Liver (tissue), 3 donors: ENCODE results near the gene ABCA4.

Experiments used
- ATF3 ChIP-seq: IDR thresholded peaks from 2 replicates; pipeline ENCODE4 v1.6.1; 2016; ENCODE audit warnings: antibody characterized with exemption
- CTCF ChIP-seq: fragments of 150-350 bp; IDR thresholded peaks from 2 replicates; pipeline ENCODE4 v1.5.1; 2017; ENCODE audit warnings: improper control_type of control experiment, low read depth, low read length; ENCODE audit not compliant: missing input control
- GABPA ChIP-seq, 2 donors: IDR thresholded peaks in 1 of 2; conservative IDR thresholded peaks in 1 of 2; 2 replicates each; pipeline ENCODE4 v1.6.1; 2016; ENCODE audit warnings: antibody characterized with exemption in 2 of 2, mild to moderate bottlenecking in 1 of 2, moderate library complexity in 1 of 2
- HNF4A ChIP-seq, 2 donors: conservative IDR thresholded peaks; 2 replicates each; pipeline ENCODE4 v1.6.1; 2016; ENCODE audit warnings: antibody characterized with exemption in 2 of 2, mild to moderate bottlenecking in 2 of 2
- MAX ChIP-seq: IDR thresholded peaks from 2 replicates; pipeline ENCODE4 v1.6.1; 2016; ENCODE audit warnings: antibody characterized with exemption
- RAD21 ChIP-seq, 2 donors: IDR thresholded peaks; 2 replicates each; pipeline ENCODE4 v1.6.1; 2016; ENCODE audit warnings: antibody characterized with exemption in 2 of 2, mild to moderate bottlenecking in 2 of 2
- RXRA ChIP-seq, 2 donors: IDR thresholded peaks; 2 replicates each; pipeline ENCODE4 v1.6.1; 2017 to 2018; ENCODE audit warnings: antibody characterized with exemption in 2 of 2, mild to moderate bottlenecking in 1 of 2
- TAF1 ChIP-seq: conservative IDR thresholded peaks from 2 replicates; pipeline ENCODE4 v1.6.1; 2016; ENCODE audit warnings: antibody characterized with exemption, mild to moderate bottlenecking
- YY1 ChIP-seq: IDR thresholded peaks from 2 replicates; pipeline ENCODE4 v1.6.1; 2016; ENCODE audit warnings: antibody characterized with exemption, mild to moderate bottlenecking
- donor health status: healthy.
- donor health status: healthy.

DNA sequence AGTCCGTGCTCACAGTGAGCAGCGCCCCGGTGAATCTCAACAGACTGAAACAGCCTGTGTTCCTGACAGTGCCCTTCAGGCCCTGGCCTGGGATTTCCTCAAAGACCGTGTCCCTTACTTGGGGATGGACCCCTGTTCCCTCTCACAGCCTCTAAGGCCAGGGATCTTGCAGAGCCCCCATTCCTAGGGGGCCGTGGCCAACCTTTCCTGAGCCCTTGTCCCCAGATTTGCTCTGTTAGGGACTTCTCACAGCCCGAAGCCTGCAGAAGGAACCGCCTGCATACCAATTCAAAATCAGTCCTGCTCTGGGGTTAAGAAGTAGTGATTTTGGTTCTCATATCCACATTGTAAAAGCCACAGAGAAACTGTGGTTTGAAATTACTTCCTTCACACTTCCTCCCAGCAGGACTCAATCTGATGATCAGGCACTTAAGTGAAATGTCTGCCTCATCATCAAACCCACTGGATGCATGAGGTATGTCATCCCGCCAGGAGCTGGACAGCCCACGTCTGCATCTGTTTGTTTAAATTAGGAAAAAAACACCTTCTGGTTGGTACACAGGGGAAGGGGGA is 14.9 kb downstream of the ABCA4 start:
- TF ChIP-seq RAD21 (IDR thresholded peaks at IDR 0.05) (no peak), CTCF (no peak), MAX (no peak), HNF4A (conservative IDR thresholded peaks at IDR 0.05) (no peak), GABPA (IDR thresholded peaks at IDR 0.05 in 1 of 2, conservative IDR thresholded peaks at IDR 0.05 in 1 of 2) (no peak), YY1 (no peak), ATF3 (no peak), RXRA (IDR thresholded peaks at IDR 0.05) (no peak), TAF1 (no peak)
